Subcutaneous abdominal adipose tissue (tissue), 5 donors: ENCODE results near the gene STARD10.

Experiments
- H3K27ac ChIP-seq: one replicate; pipeline ENCODE4 v1.7.0; 2013; ENCODE audit warnings: low read depth, mild to moderate bottlenecking, inconsistent platforms, low read length, moderate library complexity
- H3K27me3 ChIP-seq, 5 donors: one replicate each; pipeline ENCODE4 v1.7.0; 2013; ENCODE audit warnings: low read length in 5 of 5, inconsistent platforms in 1 of 5; ENCODE audit not compliant: control insufficient read depth in 5 of 5, insufficient read depth in 4 of 5
- H3K36me3 ChIP-seq, 5 donors: one replicate each; pipeline ENCODE4 v1.7.0; 2013; ENCODE audit warnings: low read length in 5 of 5; ENCODE audit not compliant: control insufficient read depth in 5 of 5, insufficient read depth in 5 of 5
- H3K4me1 ChIP-seq, 5 donors: one replicate each; pipeline ENCODE4 v1.7.0; 2013; ENCODE audit warnings: low read length in 5 of 5, mild to moderate bottlenecking in 3 of 5, moderate library complexity in 1 of 5; ENCODE audit not compliant: control insufficient read depth in 5 of 5, insufficient read depth in 5 of 5
- H3K4me3 ChIP-seq, 5 donors: one replicate each; pipeline ENCODE4 v1.7.0; 2013; ENCODE audit warnings: low read length in 5 of 5, low read depth in 1 of 5
- H3K9ac ChIP-seq, 5 donors: one replicate each; pipeline ENCODE4 v1.7.0; 2013; ENCODE audit warnings: low read length in 5 of 5, mild to moderate bottlenecking in 4 of 5, moderate library complexity in 3 of 5
- H3K9me3 ChIP-seq, 5 donors: one replicate each; pipeline ENCODE4 v1.7.0; 2013; ENCODE audit warnings: low read length in 5 of 5; ENCODE audit not compliant: control insufficient read depth in 5 of 5
- donor health status: healthy.
- donor health status: healthy.
- donor health status: healthy.
- donor health status: healthy.
- donor health status: healthy.

Gene STARD10

DNA sequence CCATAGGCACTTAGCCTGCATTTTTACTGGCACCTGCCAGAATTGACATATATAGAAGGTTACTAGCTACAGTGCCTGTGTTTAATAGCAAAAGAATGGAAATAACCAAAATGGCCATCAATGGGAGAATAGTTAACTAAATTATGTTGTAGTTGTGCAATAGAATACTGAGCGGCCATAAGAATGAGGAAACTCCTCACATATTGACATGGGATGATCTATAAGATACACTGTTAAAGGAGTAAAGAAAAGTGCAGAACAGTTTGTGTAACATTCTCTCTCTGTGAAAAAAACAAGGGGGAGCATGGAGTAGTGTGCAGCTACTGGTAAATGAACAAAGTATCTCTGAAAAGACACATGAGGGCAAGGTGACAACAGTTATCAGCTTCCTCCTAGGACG, 63.1 kb downstream of the STARD10 start:
- Histone ChIP-seq H3K36me3 (peaks cover 0 to 14% (median 7%) of the 10 kb centered on the region in 5 donors), H3K9me3 (peaks cover 0 to 5% (median 0%) of the 10 kb centered on the region in 5 donors), H3K4me1 (peaks cover 0 to 11% (median 3%) of the 10 kb centered on the region in 5 donors), H3K4me3 (no peak overlapping the region), H3K9ac (no peak overlapping the region), H3K27me3 (no peaks in the 10 kb centered on the region), H3K27ac (no peak overlapping the region)

DNA sequence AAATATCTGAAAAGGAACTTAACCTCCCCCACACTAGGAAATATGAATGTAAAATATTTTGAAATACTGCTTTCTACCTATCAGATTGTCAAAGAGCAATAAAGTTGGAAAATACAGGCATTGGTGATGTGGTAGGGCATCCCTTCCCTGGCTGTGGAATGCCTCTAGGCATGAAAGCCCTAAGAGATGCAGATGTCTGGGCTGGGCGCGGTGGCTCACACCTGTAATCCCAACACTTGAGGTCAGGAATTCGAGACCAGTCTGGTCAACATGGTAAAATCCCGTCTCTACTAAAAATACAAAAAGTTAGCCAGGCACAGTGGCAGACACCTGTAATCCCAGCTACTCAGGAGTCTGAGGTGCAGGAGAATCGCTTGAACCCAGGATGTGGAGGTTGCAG, 63.6 kb downstream of the STARD10 start:
- H3K4me1 ChIP-seq = peaks cover 0 to 10% (median 3%) of the 10 kb centered on the region in 5 donors
- H3K4me3 ChIP-seq = no peak overlapping the region
- H3K9ac ChIP-seq = no peak overlapping the region
- H3K9me3 ChIP-seq = peaks cover 0 to 5% (median 0%) of the 10 kb centered on the region in 5 donors
- peaks cover 0 to 15% (median 7%) of the 10 kb centered on the region in 5 donors for H3K36me3 ChIP-seq
- no peaks in the 10 kb centered on the region for H3K27me3 ChIP-seq
- no peak overlapping the region for H3K27ac ChIP-seq

GRCh38 chr11:72727521-72727920, 66.3 kb downstream of the STARD10 start:
- Histone ChIP-seq H3K27me3 (no peaks in the 10 kb centered on the region), H3K9me3 (peaks cover 0 to 5% (median 0%) of the 10 kb centered on the region in 5 donors), H3K27ac (no peak overlapping the region), H3K36me3 (peaks cover 0 to 22% (median 7%) of the 10 kb centered on the region in 5 donors), H3K4me1 (peaks cover 0 to 20% (median 16%) of the 10 kb centered on the region in 5 donors), H3K4me3 (no peak overlapping the region), H3K9ac (peak overlapping the region in 1 of 5 donors; percentile 31)

DNA sequence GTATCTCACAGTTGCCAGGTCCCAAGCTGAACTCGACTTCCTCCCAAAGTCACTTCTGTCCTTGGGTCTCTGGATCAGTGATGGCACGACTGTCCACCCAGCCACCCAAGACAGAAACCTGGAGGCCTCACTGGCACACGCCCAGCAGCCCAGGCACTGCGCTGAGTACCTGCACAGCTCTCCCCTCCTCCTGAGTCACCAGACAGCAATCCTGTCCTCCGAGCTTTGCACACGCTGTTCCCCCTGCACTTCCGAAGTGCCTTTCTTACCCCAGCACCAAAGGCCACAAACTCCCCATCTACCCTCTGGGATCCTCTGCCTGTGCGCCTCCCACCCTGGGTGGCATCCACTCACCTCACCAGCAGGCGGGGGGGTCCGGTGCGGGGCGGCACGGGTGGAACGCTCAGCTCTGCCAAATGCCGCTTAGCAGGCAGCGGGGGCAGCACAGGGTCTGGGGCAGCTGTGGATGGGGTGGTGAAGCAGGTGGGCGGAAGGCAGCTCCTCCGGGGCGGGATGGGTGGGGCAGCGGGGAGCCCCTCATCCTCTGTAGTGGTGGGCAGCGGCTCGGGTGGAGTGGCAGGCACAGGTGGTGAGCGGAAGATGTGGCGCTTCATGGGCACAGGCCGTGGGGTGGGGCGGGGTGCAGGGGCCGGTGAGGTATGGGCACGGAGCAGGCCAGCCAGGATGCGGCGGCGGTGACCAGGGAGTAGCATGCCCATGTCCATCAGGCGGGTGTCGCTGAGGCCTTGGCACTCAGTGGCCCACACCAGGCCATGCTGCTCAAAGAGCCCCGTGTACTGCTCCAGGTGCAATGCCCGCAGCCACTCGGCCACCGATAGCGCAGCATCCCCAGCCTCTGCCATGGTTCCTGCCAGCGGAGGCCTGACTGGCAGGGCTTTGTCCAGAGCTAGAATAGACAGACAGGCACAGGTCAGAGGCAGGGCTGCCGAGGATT, 67.3 kb downstream of the STARD10 start:
- peaks cover 0 to 29% (median 19%) of the 10 kb centered on the region in 5 donors for H3K4me1 ChIP-seq
- H3K9ac ChIP-seq = peak overlapping the region in 1 of 5 donors; percentile 31
- H3K27ac ChIP-seq = no peak overlapping the region
- no peaks in the 10 kb centered on the region for H3K27me3 ChIP-seq
- peaks cover 0 to 4% (median 0%) of the 10 kb centered on the region in 5 donors for H3K9me3 ChIP-seq
- H3K4me3 ChIP-seq = no peak overlapping the region
- peaks cover 0 to 22% (median 7%) of the 10 kb centered on the region in 5 donors for H3K36me3 ChIP-seq

DNA sequence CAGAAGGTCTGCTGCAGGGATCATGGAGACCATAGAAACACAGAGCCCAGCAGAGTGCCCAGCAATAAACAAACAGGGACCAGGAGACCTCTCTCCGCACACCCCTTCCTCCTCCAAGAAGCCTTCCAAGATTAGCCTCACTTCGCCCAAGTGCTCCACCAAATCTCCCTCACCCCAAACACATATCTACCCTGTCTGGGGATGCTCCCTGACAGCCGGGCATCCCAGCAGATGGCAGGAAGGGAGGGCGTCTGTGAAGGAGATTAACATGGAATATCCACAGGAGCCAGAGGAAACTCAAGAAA, 68.2 kb downstream of the STARD10 start:
- H3K27ac ChIP-seq = no peak overlapping the region

GRCh38 chr11:72724851-72725723, 68.8 kb downstream of the STARD10 start:
- Histone ChIP-seq H3K27ac (no peak overlapping the region), H3K27me3 (no peaks in the 10 kb centered on the region), H3K9ac (peak overlapping the region in 1 of 5 donors; percentile 9), H3K9me3 (no peaks in the 10 kb centered on the region), H3K36me3 (peaks cover 0 to 22% (median 7%) of the 10 kb centered on the region in 5 donors), H3K4me1 (peaks cover 6 to 43% (median 34%) of the 10 kb centered on the region in 5 donors), H3K4me3 (no peak overlapping the region)

More for the DNA sequence above, 68.2 kb downstream of the STARD10 start:
- H3K9me3 ChIP-seq = no peaks in the 10 kb centered on the region
- peaks cover 2 to 37% (median 28%) of the 10 kb centered on the region in 5 donors for H3K4me1 ChIP-seq
- H3K4me3 ChIP-seq = no peak overlapping the region
- peaks cover 0 to 22% (median 7%) of the 10 kb centered on the region in 5 donors for H3K36me3 ChIP-seq
- H3K27me3 ChIP-seq = no peaks in the 10 kb centered on the region
- peak overlapping the region in 1 of 5 donors; percentile 9 for H3K9ac ChIP-seq

DNA sequence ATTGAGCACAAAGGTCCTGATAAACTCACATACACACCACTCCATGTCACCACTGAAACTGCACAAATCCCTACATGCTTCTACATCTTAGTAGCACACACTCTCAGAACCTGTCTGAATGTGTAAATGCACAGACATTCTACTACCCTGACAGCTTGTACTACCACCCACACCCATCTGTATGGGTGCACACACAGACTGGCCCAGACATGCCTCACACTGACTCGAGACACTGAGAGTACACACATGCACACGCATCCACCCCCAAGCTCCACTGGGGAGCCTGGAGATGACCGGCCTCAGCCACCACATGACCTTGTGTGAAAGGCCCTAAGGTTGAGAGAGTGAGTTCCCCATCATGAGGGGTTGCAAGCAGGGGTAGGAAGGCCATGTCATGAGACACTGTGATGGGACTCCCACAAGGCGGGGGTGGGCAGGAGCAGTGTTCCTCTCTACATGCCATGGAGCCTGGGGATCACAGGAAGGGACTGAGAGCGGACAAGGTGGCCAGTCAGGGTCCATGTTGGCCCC, 69.8 kb downstream of the STARD10 start:
- no peaks in the 10 kb centered on the region for H3K27me3 ChIP-seq
- H3K9ac ChIP-seq = no peak overlapping the region
- H3K27ac ChIP-seq = no peak overlapping the region
- no peak overlapping the region for H3K4me3 ChIP-seq
- H3K9me3 ChIP-seq = no peaks in the 10 kb centered on the region
- H3K36me3 ChIP-seq = peaks cover 0 to 22% (median 7%) of the 10 kb centered on the region in 5 donors
- peaks cover 13 to 53% (median 44%) of the 10 kb centered on the region in 5 donors for H3K4me1 ChIP-seq

GRCh38 chr11:72723508-72723907, 70.3 kb downstream of the STARD10 start:
- H3K9ac ChIP-seq = no peak overlapping the region
- H3K36me3 ChIP-seq = peaks cover 0 to 25% (median 8%) of the 10 kb centered on the region in 5 donors
- H3K4me1 ChIP-seq = peaks cover 18 to 59% (median 50%) of the 10 kb centered on the region in 5 donors

DNA sequence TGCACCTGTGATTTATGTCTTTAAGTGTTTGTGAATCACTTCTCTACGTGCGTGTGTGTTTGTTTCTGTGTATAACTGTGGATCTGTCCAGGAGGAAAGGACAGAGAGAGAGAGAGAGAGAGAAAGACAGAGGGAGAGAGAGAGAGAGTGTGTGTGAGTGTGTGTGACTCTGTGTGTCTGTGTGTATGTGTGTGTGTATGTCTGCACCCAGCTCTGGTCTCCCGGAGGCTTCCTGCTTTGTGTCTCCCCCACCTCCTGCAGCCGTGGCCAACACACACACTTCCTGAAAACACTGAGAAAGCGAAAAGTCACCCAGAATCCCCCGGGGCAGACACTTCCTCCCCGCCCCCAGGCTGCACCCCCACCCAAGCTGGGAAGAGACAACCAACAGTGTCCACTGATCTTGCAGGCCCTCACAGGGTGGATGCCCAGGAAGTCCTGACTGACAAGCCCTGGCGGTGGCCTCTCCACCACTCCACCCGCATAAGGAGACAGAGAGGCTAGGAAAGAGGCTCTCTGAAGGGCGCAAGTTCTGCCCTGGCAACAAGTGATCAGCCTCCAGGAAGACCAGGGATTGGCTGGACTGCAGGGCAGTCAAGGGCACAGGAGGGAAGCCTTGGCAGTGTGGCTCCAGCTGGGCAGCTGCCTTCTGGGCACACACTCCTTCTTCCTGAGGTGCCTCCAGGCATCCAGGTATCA, 71.6 kb downstream of the STARD10 start:
- Histone ChIP-seq H3K9me3 (no peaks in the 10 kb centered on the region), H3K27me3 (no peaks in the 10 kb centered on the region), H3K36me3 (peaks cover 0 to 31% (median 11%) of the 10 kb centered on the region in 5 donors), H3K27ac (peak overlapping the region; percentile 98), H3K4me3 (peak overlapping the region; percentile 74 to 96 (median 81)), H3K9ac (peak overlapping the region; percentile 84 to 94 (median 90)), H3K4me1 (peaks cover 21 to 72% (median 59%) of the 10 kb centered on the region in 5 donors)

More at GRCh38 chr11:72723508-72723907, 70.3 kb downstream of the STARD10 start:
- no peaks in the 10 kb centered on the region for H3K9me3 ChIP-seq
- no peak overlapping the region for H3K27ac ChIP-seq
- no peaks in the 10 kb centered on the region for H3K27me3 ChIP-seq
- no peak overlapping the region for H3K4me3 ChIP-seq
